ENCODE measurements around the gene EEF1AKMT2.

DNA sequence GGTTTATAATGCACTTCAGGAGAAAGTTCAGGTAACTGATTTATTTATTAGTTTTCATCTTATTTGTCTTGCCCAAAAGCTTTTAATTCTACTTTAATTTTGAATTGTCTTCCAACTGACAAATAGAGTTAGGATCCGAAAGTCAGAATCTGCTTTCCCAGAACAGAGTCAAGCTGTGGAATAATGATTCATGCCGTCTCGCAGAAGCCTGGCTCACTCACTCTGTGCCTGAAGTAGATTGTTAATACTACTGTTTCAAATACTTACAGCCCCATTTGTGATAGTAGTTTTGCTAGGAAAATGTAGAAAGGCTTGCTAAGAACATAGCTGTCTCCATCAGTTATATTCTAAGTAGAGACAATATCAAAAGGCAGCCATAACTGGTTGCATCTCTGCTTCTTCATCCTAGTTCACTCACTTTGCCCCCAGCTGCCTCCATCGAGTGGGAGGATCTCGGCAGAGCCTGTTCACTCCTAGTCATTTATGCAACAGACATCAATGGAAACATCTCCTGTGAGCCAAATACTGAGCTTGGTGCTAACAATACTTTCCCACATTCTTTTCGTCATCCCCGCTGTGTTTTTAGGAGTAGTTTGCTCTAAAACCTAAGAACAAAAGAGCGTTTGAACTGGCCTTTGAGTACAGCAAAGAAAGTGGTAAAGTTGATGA, 37.9 kb upstream of the EEF1AKMT2 start:
- no peak for TF ChIP-seq TAF1 (IDR thresholded peaks at IDR 0.05; ENCODE audit: borderline replicate concordance, low read depth, low read length)
- no peak for TF ChIP-seq POLR2AphosphoS5 (IDR thresholded peaks at IDR 0.05; ENCODE audit: low read depth, low read length)
- no peak for TF ChIP-seq POLR2A (IDR thresholded peaks at IDR 0.05; ENCODE audit: low read depth, low read length)

All from GM12892 (cell line).